IMR-90 (cell line): ENCODE results near the gene ZNF639. TPM values are rescaled to one million over a fixed set of nuclear protein-coding genes. Genes with fewer than 3 reads are reported as not detected.

Experiments
- ATAC-seq: fragments of 200-7000 bp; cut with Tn5 transposase; 2 replicates; pipeline ENCODE4 v1.9.1; 2020; ENCODE audit warnings: low read depth, mild to moderate bottlenecking, moderate library complexity
- BruUV-seq: library from RNA; stranded (reverse); fragments of 400-500 nt; replicated peaks from 2 replicates; lab custom pipeline; 2021; lab: Mats Ljungman, UMichigan
- CTCF ChIA-PET: fragments of 300-600 bp; formaldehyde crosslinking; extraction: SDS; loops from one replicate; lab custom pipeline; 2021; ENCODE audit warnings: antibody characterized with exemption; lab: Yijun Ruan, JAX
- POLR2A ChIA-PET: fragments of 300-600 bp; sonication (Branson Sonifier 250); formaldehyde crosslinking; loops from one replicate; lab custom pipeline; 2022; ENCODE audit warnings: antibody characterized with exemption; ENCODE audit not compliant: unreplicated experiment; lab: Charles Lee
- DNase-seq: peaks from one replicate; pipeline ENCODE4 v3.0.0; 2013
- H2AFZ ChIP-seq: replicated peaks from 2 replicates; pipeline ENCODE3; 2013; ENCODE audit warnings: low read length, mild to moderate bottlenecking; ENCODE audit not compliant: poor library complexity
- H2AK5ac ChIP-seq: 2 replicates; pipeline ENCODE4 v1.6.1; 2013; ENCODE audit warnings: low read depth, low read length, inconsistent platforms
- H2AK9ac ChIP-seq: replicated peaks from 2 replicates; pipeline ENCODE3; 2013; ENCODE audit warnings: mild to moderate bottlenecking, low read depth, low read length, moderate library complexity; ENCODE audit not compliant: poor library complexity
- H2BK120ac ChIP-seq: 2 replicates; pipeline ENCODE4 v1.6.1; 2013; ENCODE audit warnings: low read depth, low read length, inconsistent platforms
- H2BK15ac ChIP-seq: 3 replicates; pipeline ENCODE4 v1.6.1; 2013; ENCODE audit warnings: low read depth, low read length, inconsistent platforms
- H2BK20ac ChIP-seq: 2 replicates; pipeline ENCODE4 v1.6.1; 2013; ENCODE audit warnings: low read depth, mild to moderate bottlenecking, inconsistent platforms, low read length, moderate library complexity
- H2BK5ac ChIP-seq: 2 replicates; pipeline ENCODE4 v1.6.1; 2013; ENCODE audit warnings: mild to moderate bottlenecking, low read depth, low read length, inconsistent platforms; ENCODE audit not compliant: poor library complexity, severe bottlenecking
- H3K14ac ChIP-seq: replicated peaks from 2 replicates; pipeline ENCODE4 v1.6.1; 2013; ENCODE audit warnings: low read depth, low read length, inconsistent platforms
- H3K18ac ChIP-seq: 2 replicates; pipeline ENCODE4 v1.6.1; 2013; ENCODE audit warnings: low read depth, low read length, control low read depth
- H3K23ac ChIP-seq: 2 replicates; pipeline ENCODE4 v1.6.1; 2013; ENCODE audit warnings: low read depth, low read length, inconsistent platforms
- H3K27ac ChIP-seq: 2 replicates; pipeline ENCODE4 v1.5.1; 2013; ENCODE audit warnings: mild to moderate bottlenecking, control low read depth, low read length; ENCODE audit not compliant: insufficient read depth
- H3K27me3 ChIP-seq: 2 replicates; pipeline ENCODE4 v1.6.1; 2013; ENCODE audit warnings: low read length; ENCODE audit not compliant: control insufficient read depth, insufficient read depth
- H3K36me3 ChIP-seq: 2 replicates; pipeline ENCODE4 v1.6.1; 2013; ENCODE audit warnings: low read length, mixed read lengths; ENCODE audit not compliant: control insufficient read depth, insufficient read depth
- H3K4ac ChIP-seq: 2 replicates; pipeline ENCODE4 v1.6.1; 2013; ENCODE audit warnings: low read depth, low read length, inconsistent platforms
- H3K4me1 ChIP-seq: 2 replicates; pipeline ENCODE4 v1.6.1; 2013; ENCODE audit warnings: low read length, mixed read lengths; ENCODE audit not compliant: control insufficient read depth, insufficient read depth
- H3K4me2 ChIP-seq: 2 replicates; pipeline ENCODE4 v1.6.1; 2013; ENCODE audit warnings: low read depth, mild to moderate bottlenecking, control low read depth, low read length, moderate library complexity
- H3K4me3 ChIP-seq: 2 replicates; pipeline ENCODE4 v1.5.1; 2013; ENCODE audit warnings: low read depth, mild to moderate bottlenecking, control low read depth, low read length, moderate library complexity; ENCODE audit not compliant: insufficient read depth
- H3K56ac ChIP-seq: 2 replicates; pipeline ENCODE4 v1.6.1; 2013; ENCODE audit warnings: low read length, inconsistent platforms; ENCODE audit not compliant: insufficient read depth; ENCODE audit errors: extremely low read depth
- H3K79me1 ChIP-seq, 2 experiments: 2 replicates each; pipeline ENCODE4 v1.6.1; 2013; ENCODE audit warnings: low read length in 2 of 2, inconsistent platforms in 1 of 2, low read depth in 1 of 2
- H3K9ac ChIP-seq: 2 replicates; pipeline ENCODE4 v1.6.1; 2013; ENCODE audit warnings: low read depth, low read length, control low read depth
- H3K9me1 ChIP-seq: 2 replicates; pipeline ENCODE4 v1.6.1; 2013; ENCODE audit warnings: low read length, inconsistent platforms; ENCODE audit not compliant: insufficient read depth
- H3K9me3 ChIP-seq: 2 replicates; pipeline ENCODE4 v1.6.1; 2013; ENCODE audit warnings: low read length; ENCODE audit not compliant: control insufficient read depth, insufficient read depth
- H4K20me1 ChIP-seq: 2 replicates; pipeline ENCODE4 v1.6.1; 2013; ENCODE audit warnings: low read length, inconsistent platforms; ENCODE audit not compliant: insufficient read depth
- H4K5ac ChIP-seq: 2 replicates; pipeline ENCODE4 v1.6.1; 2013; ENCODE audit warnings: mild to moderate bottlenecking, low read depth, low read length, control low read depth
- H4K8ac ChIP-seq, 2 experiments: 2 replicates each; pipeline ENCODE4 v1.6.1; 2013; ENCODE audit warnings: low read depth in 2 of 2, low read length in 2 of 2, control low read depth in 1 of 2, inconsistent platforms in 1 of 2
- H4K91ac ChIP-seq: 2 replicates; pipeline ENCODE4 v1.6.1; 2013; ENCODE audit warnings: low read depth, low read length, inconsistent platforms; ENCODE audit not compliant: insufficient read depth
- CEBPB ChIP-seq: IDR thresholded peaks from 2 replicates; pipeline ENCODE4 v1.6.1; 2012; ENCODE audit warnings: low read depth, low read length, improper control_type of control experiment
- CHD1 ChIP-seq: IDR thresholded peaks from 2 replicates; pipeline ENCODE4 v1.6.1; 2012; ENCODE audit warnings: low read depth, low read length, improper control_type of control experiment
- FOS ChIP-seq: fragments of 150-350 bp; IDR thresholded peaks from 2 replicates; pipeline ENCODE4 v1.6.1; 2016; ENCODE audit warnings: low read depth, low read length
- MAFK ChIP-seq: IDR thresholded peaks from 2 replicates; pipeline ENCODE4 v1.6.1; 2012; ENCODE audit warnings: low read depth, low read length, improper control_type of control experiment
- MXI1 ChIP-seq: IDR thresholded peaks from 2 replicates; pipeline ENCODE4 v1.6.1; 2012; ENCODE audit warnings: low read depth, mild to moderate bottlenecking, low read length, moderate library complexity, borderline replicate concordance
- NFE2L2 ChIP-seq: fragments of 150-350 bp; IDR thresholded peaks from 2 replicates; pipeline ENCODE4 v1.6.1; 2016; ENCODE audit warnings: low read depth, mild to moderate bottlenecking, low read length
- POLR2A ChIP-seq: IDR thresholded peaks from 2 replicates; pipeline ENCODE4 v1.6.1; 2012; ENCODE audit warnings: mild to moderate bottlenecking, low read depth, low read length
- RAD21 ChIP-seq: IDR thresholded peaks from 2 replicates; pipeline ENCODE4 v1.6.1; 2012; ENCODE audit warnings: low read length, improper control_type of control experiment
- RCOR1 ChIP-seq: IDR thresholded peaks from 2 replicates; pipeline ENCODE4 v1.6.1; 2012; ENCODE audit warnings: mild to moderate bottlenecking, low read length, improper control_type of control experiment; ENCODE audit not compliant: insufficient replicate concordance
- RFX5 ChIP-seq: IDR thresholded peaks from 2 replicates; pipeline ENCODE4 v1.8.0; 2012; ENCODE audit warnings: low read depth, mild to moderate bottlenecking, low read length, moderate library complexity
- SMC3 ChIP-seq: fragments of 150-350 bp; IDR thresholded peaks from 2 replicates; pipeline ENCODE4 v1.6.1; 2016; ENCODE audit warnings: low read depth, mild to moderate bottlenecking, antibody characterized with exemption, low read length, moderate library complexity
- WGBS, 2 experiments: methylation state at CpG; one replicate each; pipeline versions ENCODE4 v1.1.5 to v1.1.7; 2013; ENCODE audit warnings: missing lambda C conversion rate in 2 of 2; ENCODE audit not compliant: insufficient read length in 1 of 2; ENCODE audit errors: extremely low coverage in 2 of 2; 5-methylcytosine and 5-hydroxymethylcytosine counted together
- dilution Hi-C: fragments of 300-500 bp; cut with HindIII; formaldehyde crosslinking; loops from one replicate; pipeline ENCODE4 v1.14.3; 2018; ENCODE audit warnings: low sequenced_read_pairs; ENCODE audit not compliant: unreplicated experiment
- in situ Hi-C: fragments of 300-500 bp; cut with MboI; formaldehyde crosslinking; loops from 3 replicates; pipeline ENCODE4 v1.14.3; 2019; ENCODE audit warnings: low sequenced_read_pairs, inconsistent platforms, mixed read lengths
- intact Hi-C: fragments of 100-400 bp; cut with micrococcal nuclease; formaldehyde crosslinking; loops from 2 replicates; pipeline ENCODE4 v1.10.0; 2022
- polyA plus RNA-seq, 3 experiments: library from polyadenylated mRNA; depleted of rRNA; stranded (reverse); fragments of >200 nt; gene quantifications; 2 replicates each; pipeline ENCODE4 v1.2.3, GENCODE V29; 2012; ENCODE audit warnings: low replicate concordance in 1 of 3
- total RNA-seq: library from RNA; depleted of rRNA; stranded (reverse); fragments of >200 nt; gene quantifications from 2 replicates; pipeline ENCODE4 v1.2.3, GENCODE V29; 2012
- TF ChIP-seq, protein P1 (sequence below): conservative IDR thresholded peaks from 2 replicates; pipeline ENCODE4 v1.5.1; 2012; ENCODE audit warnings: mild to moderate bottlenecking, low read depth, low read length, improper control_type of control experiment
- TF ChIP-seq, protein P2 (sequence below): fragments of 150-350 bp; IDR thresholded peaks from 2 replicates; pipeline ENCODE4 v1.6.1; 2016; ENCODE audit warnings: low read depth, mild to moderate bottlenecking, low read length, moderate library complexity, borderline replicate concordance
- TF ChIP-seq, protein P3 (sequence below): fragments of 150-350 bp; IDR thresholded peaks from 2 replicates; pipeline ENCODE4 v1.6.1; 2017; ENCODE audit warnings: mild to moderate bottlenecking, antibody characterized with exemption, low read length, low read depth

Gene ZNF639
- total and polyA plus RNA-seq, 2 of the 4 experiments (the other 2 are of a cell fraction) = 15.9 to 50.5 TPM

DNA sequence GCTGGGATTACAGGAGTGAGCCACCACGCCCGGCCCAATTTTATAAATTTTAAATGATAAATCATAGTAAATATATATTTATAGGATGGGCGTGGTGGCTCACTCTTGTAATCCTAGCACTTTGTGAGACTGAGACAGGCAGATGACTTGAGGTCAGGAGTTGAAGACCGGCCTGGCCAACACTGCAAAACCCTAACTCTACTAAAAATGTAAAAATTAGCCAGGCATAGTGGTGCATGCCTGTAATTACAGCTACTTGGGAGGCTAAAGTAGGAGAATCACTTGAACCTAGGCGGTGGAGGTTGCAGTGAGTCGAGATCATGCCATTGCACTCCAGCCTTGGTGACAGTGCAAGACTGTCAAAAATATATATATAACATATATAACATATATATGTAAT lies 51.1 kb downstream of the ZNF639 start:
- H4K8ac ChIP-seq = no peak overlapping the region
- H2BK5ac ChIP-seq = no peak overlapping the region
- H3K9me3 ChIP-seq = no peaks in the 10 kb centered on the region
- no peak overlapping the region for H3K27ac ChIP-seq
- no peak overlapping the region for H3K18ac ChIP-seq
- in situ Hi-C loops = no loop called here
- H2BK15ac ChIP-seq = no peak overlapping the region
- H3K14ac ChIP-seq = no peak overlapping the region
- BruUV-seq = no TSS peak
- H3K9me1 ChIP-seq = no peaks in the 10 kb centered on the region
- intact Hi-C loops = no loop called here
- no peak overlapping the region for H2BK20ac ChIP-seq
- no peak overlapping the region for H4K91ac ChIP-seq
- no peak overlapping the region for H3K4me3 ChIP-seq
- no peak overlapping the region for H4K5ac ChIP-seq
- H4K20me1 ChIP-seq = no peaks in the 10 kb centered on the region
- H2AFZ ChIP-seq = no peak overlapping the region
- H3K56ac ChIP-seq = no peak overlapping the region
- dilution Hi-C loops = no loop called here
- no peak overlapping the region for H2BK120ac ChIP-seq
- no peaks in the 10 kb centered on the region; a peak in 1 of 4 replicates for H3K79me1 ChIP-seq
- ChIA-PET CTCF (interaction anchor here (2.0 kb wide), 1 partner anchor 11 kb away, joined by 5 read pairs; no protein-coding TSS in a partner anchor), POLR2A (no interaction called here)
- H3K4ac ChIP-seq = no peak overlapping the region
- no CpG with 5 or more reads among the region's 6 CpGs for WGBS, 2 experiments
- no peak overlapping the region for H3K23ac ChIP-seq
- H3K27me3 ChIP-seq = no peaks in the 10 kb centered on the region
- ATAC-seq (no peak), DNase-seq (no peak)
- H3K4me1 ChIP-seq = no peaks in the 10 kb centered on the region
- TF ChIP-seq CEBPB (no peak), NFE2L2 (no peak), FOS (no peak), RCOR1 (no peak), SMC3 (no peak), RFX5 (no peak), MXI1 (no peak), RAD21 (no peak), POLR2A (no peak), MAFK (no peak), CHD1 (no peak)
- TF ChIP-seq, protein P1, sequence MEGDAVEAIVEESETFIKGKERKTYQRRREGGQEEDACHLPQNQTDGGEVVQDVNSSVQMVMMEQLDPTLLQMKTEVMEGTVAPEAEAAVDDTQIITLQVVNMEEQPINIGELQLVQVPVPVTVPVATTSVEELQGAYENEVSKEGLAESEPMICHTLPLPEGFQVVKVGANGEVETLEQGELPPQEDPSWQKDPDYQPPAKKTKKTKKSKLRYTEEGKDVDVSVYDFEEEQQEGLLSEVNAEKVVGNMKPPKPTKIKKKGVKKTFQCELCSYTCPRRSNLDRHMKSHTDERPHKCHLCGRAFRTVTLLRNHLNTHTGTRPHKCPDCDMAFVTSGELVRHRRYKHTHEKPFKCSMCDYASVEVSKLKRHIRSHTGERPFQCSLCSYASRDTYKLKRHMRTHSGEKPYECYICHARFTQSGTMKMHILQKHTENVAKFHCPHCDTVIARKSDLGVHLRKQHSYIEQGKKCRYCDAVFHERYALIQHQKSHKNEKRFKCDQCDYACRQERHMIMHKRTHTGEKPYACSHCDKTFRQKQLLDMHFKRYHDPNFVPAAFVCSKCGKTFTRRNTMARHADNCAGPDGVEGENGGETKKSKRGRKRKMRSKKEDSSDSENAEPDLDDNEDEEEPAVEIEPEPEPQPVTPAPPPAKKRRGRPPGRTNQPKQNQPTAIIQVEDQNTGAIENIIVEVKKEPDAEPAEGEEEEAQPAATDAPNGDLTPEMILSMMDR = no peak
- TF ChIP-seq, protein P2, sequence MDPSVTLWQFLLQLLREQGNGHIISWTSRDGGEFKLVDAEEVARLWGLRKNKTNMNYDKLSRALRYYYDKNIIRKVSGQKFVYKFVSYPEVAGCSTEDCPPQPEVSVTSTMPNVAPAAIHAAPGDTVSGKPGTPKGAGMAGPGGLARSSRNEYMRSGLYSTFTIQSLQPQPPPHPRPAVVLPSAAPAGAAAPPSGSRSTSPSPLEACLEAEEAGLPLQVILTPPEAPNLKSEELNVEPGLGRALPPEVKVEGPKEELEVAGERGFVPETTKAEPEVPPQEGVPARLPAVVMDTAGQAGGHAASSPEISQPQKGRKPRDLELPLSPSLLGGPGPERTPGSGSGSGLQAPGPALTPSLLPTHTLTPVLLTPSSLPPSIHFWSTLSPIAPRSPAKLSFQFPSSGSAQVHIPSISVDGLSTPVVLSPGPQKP = no peak
- TF ChIP-seq, protein P3, sequence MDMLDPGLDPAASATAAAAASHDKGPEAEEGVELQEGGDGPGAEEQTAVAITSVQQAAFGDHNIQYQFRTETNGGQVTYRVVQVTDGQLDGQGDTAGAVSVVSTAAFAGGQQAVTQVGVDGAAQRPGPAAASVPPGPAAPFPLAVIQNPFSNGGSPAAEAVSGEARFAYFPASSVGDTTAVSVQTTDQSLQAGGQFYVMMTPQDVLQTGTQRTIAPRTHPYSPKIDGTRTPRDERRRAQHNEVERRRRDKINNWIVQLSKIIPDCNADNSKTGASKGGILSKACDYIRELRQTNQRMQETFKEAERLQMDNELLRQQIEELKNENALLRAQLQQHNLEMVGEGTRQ = no peak
- no peak overlapping the region for H2AK5ac ChIP-seq
- H2AK9ac ChIP-seq = no peak overlapping the region
- H3K36me3 ChIP-seq = peaks cover 13% of the 10 kb centered on the region
- no peak overlapping the region for H3K4me2 ChIP-seq
- H3K9ac ChIP-seq = no peak overlapping the region
